K562 (cell line): ENCODE data around the gene ST8SIA1. TPM values are rescaled to one million over a fixed set of nuclear protein-coding genes. Genes with fewer than 3 reads are reported as not detected.

Experiments used
- ATAC-seq: fragments of 200-7000 bp; cut with Tn5 transposase; 3 replicates; pipeline ENCODE4 v1.9.1; 2020; ENCODE audit warnings: moderate library complexity
- BruUV-seq: library from RNA; stranded (reverse); fragments of 400-500 nt; replicated peaks from 2 replicates; lab custom pipeline; 2021; lab: Mats Ljungman, UMichigan
- CTCF ChIA-PET: fragments of 300-600 bp; formaldehyde crosslinking; extraction: SDS; loops from one replicate; lab custom pipeline; 2021; ENCODE audit warnings: low intra/inter-chr PET ratio; lab: Yijun Ruan, JAX
- POLR2A ChIA-PET: fragments of 300-600, 350-650 bp; sonication (Branson Sonifier 250); formaldehyde crosslinking; extraction: SDS; loops from one replicate; lab custom pipeline; 2021; ENCODE audit warnings: antibody characterized with exemption, inconsistent platforms; lab: Yijun Ruan, JAX
- DNase-seq, 4 experiments: peaks; one replicate each; pipeline versions ENCODE4 v3.0.0 to v3.0.0-alpha.2; 2011 to 2018; ENCODE audit warnings: low spot score in 3 of 4, mixed read lengths in 3 of 4; ENCODE audit errors: extremely low read depth in 1 of 4
- FAIRE-seq: peaks from 2 replicates; lab custom pipeline; 2011; peaks lifted over from hg19 to GRCh38; lab: Jason Lieb, UNC
- H2AFZ ChIP-seq: 2 replicates; pipeline ENCODE4 v1.6.0; 2011; ENCODE audit warnings: low read depth, low read length, control low read depth, inconsistent platforms
- H3K27ac ChIP-seq: fragments of 200-600 bp; 3 replicates; pipeline ENCODE4 v1.8.0; 2011; ENCODE audit warnings: low read depth, mild to moderate bottlenecking, control low read depth, inconsistent platforms, low read length, moderate library complexity, mixed read lengths; ENCODE audit errors: extremely low read depth
- H3K27me3 ChIP-seq, 2 experiments: fragments of 300-600 bp in 1 of 2; 2 replicates in 1 of 2; 3 replicates in 1 of 2; pipeline versions ENCODE4 v1.6.0 to v1.8.0; 2011; ENCODE audit warnings: inconsistent platforms in 2 of 2, low read length in 2 of 2, mild to moderate bottlenecking in 1 of 2, mixed read lengths in 1 of 2, moderate library complexity in 1 of 2; ENCODE audit not compliant: control insufficient read depth in 2 of 2, insufficient read depth in 2 of 2
- H3K36me3 ChIP-seq: fragments of 300-600 bp; 3 replicates; pipeline ENCODE4 v1.8.0; 2011; ENCODE audit warnings: mild to moderate bottlenecking, low read length, inconsistent platforms; ENCODE audit not compliant: control insufficient read depth, insufficient read depth
- H3K4me1 ChIP-seq, 2 experiments: fragments of 200-600 bp in 1 of 2; replicated peaks in 1 of 2; 2 replicates in 1 of 2; 3 replicates in 1 of 2; pipeline versions ENCODE4 v1.5.1 to v1.8.0; 2011; ENCODE audit warnings: inconsistent platforms in 2 of 2, low read length in 2 of 2, mild to moderate bottlenecking in 1 of 2, mixed read lengths in 1 of 2, moderate library complexity in 1 of 2; ENCODE audit not compliant: control insufficient read depth in 2 of 2, insufficient read depth in 2 of 2
- H3K4me2 ChIP-seq: 2 replicates; pipeline ENCODE4 v1.6.1; 2011; ENCODE audit warnings: low read length, control low read depth, inconsistent platforms, mixed read lengths; ENCODE audit not compliant: insufficient read depth
- H3K4me3 ChIP-seq: fragments of 200-600 bp; sonication (generic), shearing (Covaris generic); 2 replicates; pipeline ENCODE4 v1.5.1; 2016; ENCODE audit warnings: control low read depth, inconsistent platforms
- H3K79me2 ChIP-seq: fragments of 200-600 bp; 3 replicates; pipeline ENCODE4 v1.8.0; 2011; ENCODE audit warnings: low read length, inconsistent platforms; ENCODE audit not compliant: control insufficient read depth, insufficient read depth
- H3K9ac ChIP-seq, 2 experiments: 2 replicates each; pipeline versions ENCODE4 v1.6.0 to v1.6.1; 2011; ENCODE audit warnings: low read depth in 2 of 2, low read length in 2 of 2, control low read depth in 1 of 2, inconsistent platforms in 1 of 2, mild to moderate bottlenecking in 1 of 2, mixed read lengths in 1 of 2; ENCODE audit not compliant: insufficient read depth in 1 of 2
- H3K9me1 ChIP-seq: one replicate; pipeline ENCODE4 v1.6.0; 2011; ENCODE audit warnings: inconsistent platforms, mild to moderate bottlenecking, low read length, moderate library complexity; ENCODE audit not compliant: control insufficient read depth, insufficient read depth
- H3K9me3 ChIP-seq: replicated peaks from 2 replicates; pipeline ENCODE4 v1.5.1; 2011; ENCODE audit warnings: low read depth, low read length, inconsistent platforms; ENCODE audit not compliant: control insufficient read depth, insufficient read depth
- H4K20me1 ChIP-seq: replicated peaks from 2 replicates; pipeline ENCODE4 v1.6.1; 2011; ENCODE audit warnings: low read length, inconsistent platforms, mixed read lengths; ENCODE audit not compliant: control insufficient read depth, insufficient read depth
- CBFA2T3 ChIP-seq: fragments of 450-650 bp; IDR thresholded peaks from 2 replicates; pipeline ENCODE4 v1.6.1; 2017
- CSDE1 ChIP-seq, 2 experiments: fragments of 450-650 bp; IDR thresholded peaks; 2 replicates each; pipeline ENCODE4 v1.6.1; 2016; ENCODE audit warnings: mild to moderate bottlenecking in 1 of 2
- DPF2 ChIP-seq: fragments of 450-650 bp; IDR thresholded peaks from 2 replicates; pipeline ENCODE4 v1.6.1; 2016
- EP400 ChIP-seq: fragments of 450-650 bp; IDR thresholded peaks from 2 replicates; pipeline ENCODE4 v1.6.1; 2017; ENCODE audit warnings: antibody characterized with exemption, mild to moderate bottlenecking, moderate library complexity
- FOXP4 ChIP-seq: sonication (generic); formaldehyde crosslinking; IDR thresholded peaks from 2 replicates; pipeline ENCODE4 v1.8.0; 2022; ENCODE audit warnings: mild to moderate bottlenecking, missing genetic modification reagents, borderline replicate concordance
- MLLT1 ChIP-seq, 2 experiments: fragments of 450-650 bp; IDR thresholded peaks; 2 replicates each; pipeline ENCODE4 v1.6.1; 2016
- MYNN ChIP-seq, 2 experiments: sonication (generic); formaldehyde crosslinking in 1 of 2; IDR thresholded peaks; 2 replicates each; pipeline versions ENCODE4 v1.5.0 to v1.6.1; 2016 to 2020; ENCODE audit warnings: antibody characterized with exemption in 1 of 2, missing genetic modification reagents in 1 of 2
- NFYB ChIP-seq: IDR thresholded peaks from 2 replicates; pipeline ENCODE4 v1.6.1; 2011; ENCODE audit warnings: mild to moderate bottlenecking, moderate library complexity; ENCODE audit not compliant: insufficient read length; ENCODE audit errors: extremely low read depth
- SMARCA4 ChIP-seq: fragments of 450-650 bp; IDR thresholded peaks from 2 replicates; pipeline ENCODE4 v1.6.1; 2016
- SMARCE1 ChIP-seq: fragments of 450-650 bp; IDR thresholded peaks from 2 replicates; pipeline ENCODE4 v1.7.1; 2016; ENCODE audit warnings: mild to moderate bottlenecking
- TAL1 ChIP-seq: fragments of 450-650 bp; IDR thresholded peaks from 2 replicates; pipeline ENCODE4 v1.6.1; 2016; ENCODE audit warnings: mild to moderate bottlenecking
- TBP ChIP-seq: optimal IDR thresholded peaks from 2 replicates; pipeline ENCODE3; 2011; ENCODE audit warnings: low read depth, low read length, improper control_type of control experiment
- TEAD4 ChIP-seq, 2 experiments: sonication (generic) in 1 of 2; formaldehyde crosslinking in 1 of 2; IDR thresholded peaks; 2 replicates each; pipeline versions ENCODE4 v1.6.1 to v1.8.0; 2012 to 2022; ENCODE audit warnings: borderline replicate concordance in 1 of 2, inconsistent platforms in 1 of 2, low read length in 1 of 2, mild to moderate bottlenecking in 1 of 2, missing genetic modification reagents in 1 of 2
- TOE1 ChIP-seq, 2 experiments: fragments of 450-650 bp in 1 of 2; sonication (generic) in 1 of 2; formaldehyde crosslinking in 1 of 2; IDR thresholded peaks; 2 replicates each; pipeline versions ENCODE4 v1.7.1 to v1.8.0; 2016 to 2022; ENCODE audit warnings: borderline replicate concordance in 2 of 2, mild to moderate bottlenecking in 2 of 2, antibody characterized with exemption in 1 of 2, inconsistent platforms in 1 of 2, low read depth in 1 of 2, missing genetic modification reagents in 1 of 2, moderate library complexity in 1 of 2
- ZEB2 ChIP-seq: fragments of 450-650 bp; IDR thresholded peaks from 2 replicates; pipeline ENCODE4 v1.6.1; 2016
- ZNF398 ChIP-seq: fragments of 250-450 bp; sonication (Bioruptor Pico); IDR thresholded peaks from 2 replicates; pipeline ENCODE4 v1.8.0; 2021; ENCODE audit warnings: moderate library complexity, mild to moderate bottlenecking, inconsistent platforms
- WGBS: fragments of 100-300 bp; shearing (Covaris generic); methylation state at CpG from one replicate; pipeline ENCODE4 v1.1.6; 2016; ENCODE audit warnings: low coverage, mixed read lengths; ENCODE audit not compliant: insufficient coverage; ENCODE audit errors: missing lambda C conversion rate; 5-methylcytosine and 5-hydroxymethylcytosine counted together
- in situ Hi-C: fragments of 300-500 bp; cut with MboI; formaldehyde crosslinking; loops from 4 replicates; pipeline ENCODE4 v1.15.0; 2018; ENCODE audit warnings: inconsistent platforms, mixed read lengths
- intact Hi-C: fragments of 100-400 bp; cut with micrococcal nuclease; formaldehyde crosslinking; loops from 2 replicates; pipeline ENCODE4 v1.14.2; 2022
- polyA plus RNA-seq, 8 experiments: library from polyadenylated mRNA; depleted of rRNA in 4 of 8; stranded (reverse) in 5 of 8; unstranded in 3 of 8; fragments of >200 nt; fragmentation: Nextera tagmentation in 2 of 8; fragmentation: Illumina TruSeq in 1 of 8; extraction: Ambion mirVana in 2 of 8; extraction: Trizol in 1 of 8; gene quantifications; 2 replicates each; pipeline versions ENCODE4 v1.2.1 to v1.2.3, GENCODE V29; 2011 to 2014; ENCODE audit warnings: inconsistent platforms in 1 of 8, missing spikeins in 1 of 8
- total RNA-seq, 7 experiments: library from RNA; depleted of rRNA in 6 of 7; stranded (reverse); fragments of >200 nt in 6 of 7; fragmentation: Illumina TruSeq in 2 of 7; extraction: Trizol in 2 of 7; gene quantifications; 2 replicates each; pipeline versions ENCODE4 v1.2.1 to v1.2.3, GENCODE V29; 2011 to 2021; ENCODE audit warnings: low replicate concordance in 1 of 7

ST8SIA1 gene
- total and polyA plus RNA-seq, 9 of the 15 experiments (the other 6 are each of a cell fraction or from before 2014, with no cell fraction given), result 0.86 to 26.3 (median 4.3) TPM

- TF ChIP-seq ZNF398 (CRISPR knock-in tag), result no peak
Observed at GRCh38 chr12:22334410-22335100, at the start of gene ST8SIA1 (continued).

- CTCF ChIA-PET, result no interaction called here
- H3K4me2 ChIP-seq, result no peak overlapping the region
- no peaks in the 10 kb centered on the region; a peak in 1 of 5 replicates for H3K4me1 ChIP-seq
- no peaks in the 10 kb centered on the region for H4K20me1 ChIP-seq
- ATAC-seq, result no peak
- no peak overlapping the region for H2AFZ ChIP-seq
- no peak overlapping the region for H3K9ac ChIP-seq
- 0 out of 2 replicates have a peak, but pooled peaks cover 2% of the 10 kb centered on the region for H3K9me3 ChIP-seq
- H3K27ac ChIP-seq, result no peak overlapping the region
- FAIRE-seq, result no peak
- POLR2A ChIA-PET, result no interaction called here
- WGBS, result 0% methylated on average over 3 of the region's 3 CpGs
- H3K9me1 ChIP-seq, result no peaks in the 10 kb centered on the region
- in situ Hi-C loops, result no loop called here
- intact Hi-C loops, result no loop called here
- H3K36me3 ChIP-seq, result no peaks in the 10 kb centered on the region
- DNase-seq, result peak; percentile 7 to 31 (median 13)
- no peaks in the 10 kb centered on the region for H3K79me2 ChIP-seq
- no peak overlapping the region for H3K4me3 ChIP-seq
- BruUV-seq, result no TSS peak
- no peaks in the 10 kb centered on the region for H3K27me3 ChIP-seq
- TF ChIP-seq TOE1 (IDR thresholded peaks at IDR 0.05; ENCODE audit: borderline replicate concordance) (no peak), TOE1 (CRISPR knock-in tag; IDR thresholded peaks at IDR 0.05; ENCODE audit: borderline replicate concordance, low read depth) (no peak), TEAD4 (IDR thresholded peaks at IDR 0.05; ENCODE audit: low read length) (peak; percentile 89), TEAD4 (CRISPR knock-in tag; IDR thresholded peaks at IDR 0.05; ENCODE audit: borderline replicate concordance) (no peak), FOXP4 (CRISPR knock-in tag) (no peak), SMARCA4 (0 out of 2 replicates have a peak, but pooled peaks have one; percentile 34), NFYB (no peak), SMARCE1 (peak; percentile 61; the same call in 1 of the 2 replicates), TAL1 (peak; percentile 64), MLLT1 (IDR thresholded peaks at IDR 0.05) (peak in 1 of 2 experiments; percentile 92; a peak in 2 of 4 replicates), MYNN (IDR thresholded peaks at IDR 0.05) (no peak), MYNN (CRISPR knock-in tag; IDR thresholded peaks at IDR 0.05) (no peak), TBP (no peak), ZEB2 (no peak), CSDE1 (IDR thresholded peaks at IDR 0.05) (no peak), EP400 (no peak), DPF2 (0 out of 2 replicates have a peak, but pooled peaks have one; percentile 40), CBFA2T3 (peak; percentile 81)
Observed at GRCh38 chr12:22380031-22380430, 45.5 kb upstream of the ST8SIA1 start.
